ENCODE measurements around the gene CFAP74. TPM values are rescaled to one million over a fixed set of nuclear protein-coding genes. Genes with fewer than 3 reads are reported as not detected.
A peak's percentile ranks its signal among the peaks of the same experiment; 100 is the strongest.

The CFAP74 gene
- total and polyA plus RNA-seq, 4 donors, result 0.36 TPM; not detected in 3

- 20 to 21% methylated on average over 4 of the region's 4 CpGs for WGBS, 2 donors
- H3K27ac ChIP-seq (ENCODE audit: low read depth in 1 of 2, low read length in 2 of 2), result peak overlapping the region in 1 of 2 donors; percentile 60
- H3K27me3 ChIP-seq (ENCODE audit: control insufficient read depth in 1 of 2, insufficient read depth in 2 of 2, low read length in 1 of 2), result no peaks in the 10 kb centered on the region
- no peaks in the 10 kb centered on the region for H3K9me3 ChIP-seq (ENCODE audit: control insufficient read depth, low read length)
- ATAC-seq (ENCODE audit: low FRiP score), result no peak
- no peaks in the 10 kb centered on the region for H3K4me1 ChIP-seq (ENCODE audit: control insufficient read depth in 1 of 2, insufficient read depth in 2 of 2, low read length in 2 of 2)
- peak in 1 of 2 donors; percentile 20 for DNase-seq
- H3K4me3 ChIP-seq (ENCODE audit: low read length in 2 of 2), result no peak overlapping the region
- intact Hi-C loops (cut with DNase I), result loop anchor here in 1 of 2 donors (10.0 kb wide), 1 partner anchor 68 kb away; no protein-coding TSS in a partner anchor
- H3K36me3 ChIP-seq (ENCODE audit: control insufficient read depth in 1 of 2, insufficient read depth in 2 of 2, low read length in 1 of 2), result no peaks in the 10 kb centered on the region
These were observed 120.3 kb downstream of the CFAP74 start for GRCh38 chr1:1883092-1883873.

GRCh38 chr1:1881727-1882126 is 121.9 kb downstream of the CFAP74 start:
- intact Hi-C loops (cut with DNase I), result loop anchor here in 1 of 2 donors (10.0 kb wide), 1 partner anchor 67 kb away; no protein-coding TSS in a partner anchor
- no peak overlapping the region for H3K4me3 ChIP-seq (ENCODE audit: low read length in 2 of 2)
- no peak overlapping the region for H3K27ac ChIP-seq (ENCODE audit: low read depth in 1 of 2, low read length in 2 of 2)
- 85 to 86% methylated on average over 6 of the region's 6 CpGs for WGBS, 2 donors
- no peaks in the 10 kb centered on the region for H3K4me1 ChIP-seq (ENCODE audit: control insufficient read depth in 1 of 2, insufficient read depth in 2 of 2, low read length in 2 of 2)
- no peaks in the 10 kb centered on the region for H3K9me3 ChIP-seq (ENCODE audit: control insufficient read depth, low read length)
- H3K27me3 ChIP-seq (ENCODE audit: control insufficient read depth in 1 of 2, insufficient read depth in 2 of 2, low read length in 1 of 2), result no peaks in the 10 kb centered on the region
- H3K36me3 ChIP-seq (ENCODE audit: control insufficient read depth in 1 of 2, insufficient read depth in 2 of 2, low read length in 1 of 2), result no peaks in the 10 kb centered on the region
- DNase-seq (peak in 1 of 2 donors; percentile 16), ATAC-seq (ENCODE audit: low FRiP score) (no peak)

DNA sequence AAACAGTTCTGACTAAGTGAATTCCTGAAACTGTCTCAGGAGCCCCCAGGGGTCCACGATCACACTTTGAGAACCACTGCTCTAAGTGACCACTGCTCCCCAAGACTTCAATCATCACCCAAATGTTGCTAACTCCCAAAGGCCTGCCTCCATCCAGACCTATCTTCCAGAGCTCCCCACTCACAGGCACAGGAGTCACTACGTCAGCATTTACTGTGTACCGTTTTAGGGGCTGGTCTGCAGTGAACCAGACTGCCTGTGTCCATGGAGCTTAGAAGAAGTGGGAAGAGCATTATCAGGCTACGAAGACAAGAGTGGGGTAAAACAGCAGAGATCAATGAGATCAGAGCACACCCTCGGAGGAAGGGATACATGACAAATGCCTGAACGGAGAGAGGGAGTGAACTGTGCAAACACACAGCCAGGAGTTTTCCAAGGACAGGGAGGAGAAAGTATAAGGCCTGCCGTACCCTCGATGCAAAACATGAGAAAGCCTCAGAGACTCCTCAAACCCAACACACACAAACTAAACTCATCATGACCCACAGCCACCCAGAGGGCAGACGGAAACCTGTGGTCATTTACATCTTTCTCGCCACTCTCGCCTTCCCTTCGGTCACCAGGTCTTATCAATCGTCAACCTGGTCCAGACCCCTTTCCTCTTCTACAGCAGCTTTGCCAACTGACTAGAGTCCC is 122.8 kb downstream of the CFAP74 start:
- Histone ChIP-seq H3K4me1 (ENCODE audit: control insufficient read depth in 1 of 2, insufficient read depth in 2 of 2, low read length in 2 of 2) (no peaks in the 10 kb centered on the region), H3K9me3 (ENCODE audit: control insufficient read depth, low read length) (no peaks in the 10 kb centered on the region), H3K4me3 (ENCODE audit: low read length in 2 of 2) (no peak overlapping the region), H3K36me3 (ENCODE audit: control insufficient read depth in 1 of 2, insufficient read depth in 2 of 2, low read length in 1 of 2) (no peaks in the 10 kb centered on the region), H3K27me3 (ENCODE audit: control insufficient read depth in 1 of 2, insufficient read depth in 2 of 2, low read length in 1 of 2) (no peaks in the 10 kb centered on the region), H3K27ac (ENCODE audit: low read depth in 1 of 2, low read length in 2 of 2) (no peak overlapping the region)
- 47 to 48% methylated on average over 13 of the region's 13 CpGs for WGBS, 2 donors
- intact Hi-C loops (cut with DNase I), result loop anchor here in 1 of 2 donors (10.0 kb wide), 1 partner anchor 66 kb away; no protein-coding TSS in a partner anchor
- DNase-seq (peak in 1 of 2 donors; percentile 17), ATAC-seq (ENCODE audit: low FRiP score) (no peak)

GRCh38 chr1:1879942-1880341 is 123.6 kb downstream of the CFAP74 start:
- ATAC-seq (ENCODE audit: low FRiP score), result no peak
- WGBS, 2 donors, result 92 to 93% methylated on average over 5 of the region's 5 CpGs
- H3K4me3 ChIP-seq (ENCODE audit: low read length in 2 of 2), result no peak overlapping the region
- intact Hi-C loops (cut with DNase I), result loop anchor here in 1 of 2 donors (10.0 kb wide), 1 partner anchor 65 kb away; no protein-coding TSS in a partner anchor
- no peak overlapping the region for H3K27ac ChIP-seq (ENCODE audit: low read depth in 1 of 2, low read length in 2 of 2)
- no peaks in the 10 kb centered on the region for H3K27me3 ChIP-seq (ENCODE audit: control insufficient read depth in 1 of 2, insufficient read depth in 2 of 2, low read length in 1 of 2)
- no peaks in the 10 kb centered on the region for H3K4me1 ChIP-seq (ENCODE audit: control insufficient read depth in 1 of 2, insufficient read depth in 2 of 2, low read length in 2 of 2)
- DNase-seq, result peak in 1 of 2 donors; percentile 4
- no peaks in the 10 kb centered on the region for H3K36me3 ChIP-seq (ENCODE audit: control insufficient read depth in 1 of 2, insufficient read depth in 2 of 2, low read length in 1 of 2)
- no peaks in the 10 kb centered on the region for H3K9me3 ChIP-seq (ENCODE audit: control insufficient read depth, low read length)

GRCh38 chr1:1877865-1878436 is 125.6 kb downstream of the CFAP74 start:
- no peak for DNase-seq
- no peaks in the 10 kb centered on the region for H3K36me3 ChIP-seq (ENCODE audit: control insufficient read depth in 1 of 2, insufficient read depth in 2 of 2, low read length in 1 of 2)
- no peaks in the 10 kb centered on the region for H3K27me3 ChIP-seq (ENCODE audit: control insufficient read depth in 1 of 2, insufficient read depth in 2 of 2, low read length in 1 of 2)
- no peak for ATAC-seq (ENCODE audit: low FRiP score)
- no peak overlapping the region for H3K27ac ChIP-seq (ENCODE audit: low read depth in 1 of 2, low read length in 2 of 2)
- 79 to 81% methylated on average over 5 of the region's 5 CpGs for WGBS, 2 donors
- H3K4me3 ChIP-seq (ENCODE audit: low read length in 2 of 2), result no peak overlapping the region
- H3K9me3 ChIP-seq (ENCODE audit: control insufficient read depth, low read length), result no peaks in the 10 kb centered on the region
- intact Hi-C loops (cut with DNase I), result no loop called here
- no peaks in the 10 kb centered on the region for H3K4me1 ChIP-seq (ENCODE audit: control insufficient read depth in 1 of 2, insufficient read depth in 2 of 2, low read length in 2 of 2)

DNA sequence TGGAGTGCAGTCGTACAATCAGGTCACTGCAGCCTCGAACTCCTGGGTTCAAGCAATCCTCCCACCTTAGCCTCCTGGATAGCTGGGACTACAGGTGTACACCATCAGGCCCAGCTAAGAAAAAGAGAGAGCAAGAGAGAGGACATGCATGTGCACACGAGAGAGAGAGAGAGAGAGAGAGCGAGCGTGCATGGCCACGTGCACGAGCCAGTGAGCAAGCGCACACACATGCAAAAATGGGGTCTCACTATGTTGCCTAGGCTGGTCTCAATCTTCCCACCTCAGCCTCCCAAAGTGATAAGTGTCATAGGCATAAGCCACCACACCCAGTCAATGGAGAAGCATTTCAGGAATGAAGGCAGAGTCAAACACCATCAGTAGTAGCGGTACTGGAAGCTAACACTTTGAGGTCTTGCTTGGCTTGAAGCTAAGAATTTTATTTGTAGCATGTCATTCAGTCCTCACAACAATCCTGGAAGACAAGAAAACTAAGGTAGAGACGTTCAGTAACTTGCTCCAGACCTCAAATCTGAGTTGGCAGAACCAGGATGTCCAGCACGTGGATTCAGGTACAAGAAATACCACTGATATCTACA is 127.2 kb downstream of the CFAP74 start:
- no peaks in the 10 kb centered on the region for H3K4me1 ChIP-seq (ENCODE audit: control insufficient read depth in 1 of 2, insufficient read depth in 2 of 2, low read length in 2 of 2)
- 75 to 77% methylated on average over 11 of the region's 11 CpGs for WGBS, 2 donors
- no peaks in the 10 kb centered on the region for H3K27me3 ChIP-seq (ENCODE audit: control insufficient read depth in 1 of 2, insufficient read depth in 2 of 2, low read length in 1 of 2)
- no peaks in the 10 kb centered on the region for H3K36me3 ChIP-seq (ENCODE audit: control insufficient read depth in 1 of 2, insufficient read depth in 2 of 2, low read length in 1 of 2)
- DNase-seq, result peak in 1 of 2 donors; percentile 1
- ATAC-seq (ENCODE audit: low FRiP score), result no peak
- H3K27ac ChIP-seq (ENCODE audit: low read depth in 1 of 2, low read length in 2 of 2), result no peak overlapping the region
- H3K4me3 ChIP-seq (ENCODE audit: low read length in 2 of 2), result no peak overlapping the region
- intact Hi-C loops (cut with DNase I), result no loop called here
- no peaks in the 10 kb centered on the region for H3K9me3 ChIP-seq (ENCODE audit: control insufficient read depth, low read length)

- H3K27me3 ChIP-seq (ENCODE audit: control insufficient read depth in 1 of 2, insufficient read depth in 2 of 2, low read length in 1 of 2), result no peaks in the 10 kb centered on the region
- no peak overlapping the region for H3K4me3 ChIP-seq (ENCODE audit: low read length in 2 of 2)
- WGBS, 2 donors, result 70 to 73% methylated on average over 1 of the region's 1 CpG
- intact Hi-C loops (cut with DNase I), result no loop called here
- H3K27ac ChIP-seq (ENCODE audit: low read depth in 1 of 2, low read length in 2 of 2), result no peak overlapping the region
- no peaks in the 10 kb centered on the region for H3K36me3 ChIP-seq (ENCODE audit: control insufficient read depth in 1 of 2, insufficient read depth in 2 of 2, low read length in 1 of 2)
- DNase-seq (peak in 1 of 2 donors; percentile 6), ATAC-seq (ENCODE audit: low FRiP score) (no peak)
- no peaks in the 10 kb centered on the region for H3K9me3 ChIP-seq (ENCODE audit: control insufficient read depth, low read length)
- H3K4me1 ChIP-seq (ENCODE audit: control insufficient read depth in 1 of 2, insufficient read depth in 2 of 2, low read length in 2 of 2), result no peaks in the 10 kb centered on the region
These were observed 127.7 kb downstream of the CFAP74 start for GRCh38 chr1:1875932-1876331.

- ATAC-seq (ENCODE audit: low FRiP score) (no peak), DNase-seq (peak in 1 of 2 donors; percentile 4)
- intact Hi-C loops (cut with DNase I), result no loop called here
- H3K27ac ChIP-seq (ENCODE audit: low read depth in 1 of 2, low read length in 2 of 2), result no peak overlapping the region
- H3K9me3 ChIP-seq (ENCODE audit: control insufficient read depth, low read length), result no peaks in the 10 kb centered on the region
- 97 to 98% methylated on average over 7 of the region's 7 CpGs for WGBS, 2 donors
- no peaks in the 10 kb centered on the region for H3K4me1 ChIP-seq (ENCODE audit: control insufficient read depth in 1 of 2, insufficient read depth in 2 of 2, low read length in 2 of 2)
- H3K27me3 ChIP-seq (ENCODE audit: control insufficient read depth in 1 of 2, insufficient read depth in 2 of 2, low read length in 1 of 2), result no peaks in the 10 kb centered on the region
- no peak overlapping the region for H3K4me3 ChIP-seq (ENCODE audit: low read length in 2 of 2)
- H3K36me3 ChIP-seq (ENCODE audit: control insufficient read depth in 1 of 2, insufficient read depth in 2 of 2, low read length in 1 of 2), result no peaks in the 10 kb centered on the region
These were observed 128.7 kb downstream of the CFAP74 start for GRCh38 chr1:1874901-1875300.

Data from aorta (tissue), 5 donors.